ENCODE data around the gene LRMDA.

Gene LRMDA

DNA sequence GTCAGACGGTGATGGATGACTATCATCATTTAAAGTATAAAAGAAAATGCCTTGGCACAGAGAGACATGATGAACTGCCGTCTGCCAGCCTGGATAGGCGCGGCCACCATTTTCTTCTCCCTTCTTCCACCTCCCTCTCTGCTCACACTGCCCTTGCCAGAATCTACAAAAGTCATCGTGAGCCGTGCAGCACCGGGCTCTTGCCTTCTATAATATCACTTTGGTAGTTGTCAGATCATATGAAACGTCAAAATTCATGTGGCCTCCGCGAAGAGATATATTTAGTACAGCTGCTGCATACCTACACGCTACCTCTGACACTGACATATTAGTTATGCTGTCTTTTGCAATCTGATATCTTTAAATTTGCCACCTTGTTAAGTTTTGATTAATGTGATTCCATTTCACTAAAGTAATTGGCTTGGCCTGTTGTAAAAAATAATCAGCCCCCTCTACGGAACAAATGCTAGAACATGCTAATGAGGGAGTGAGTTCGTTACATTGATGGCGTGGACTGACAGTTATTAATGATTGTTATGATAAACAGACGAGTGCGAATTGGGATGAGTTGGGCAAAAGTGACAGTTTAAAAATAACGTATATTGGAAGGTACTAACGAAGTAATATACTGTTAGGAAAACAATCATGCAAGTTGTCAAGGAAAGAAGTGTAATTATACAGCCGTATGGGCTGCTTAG, 214.9 kb downstream of the LRMDA start:
- Histone ChIP-seq H3K4me3 (ENCODE audit: low read depth, low read length) (no peak overlapping the region), H3K36me3 (no peaks in the 10 kb centered on the region), H3K9me3 (ENCODE audit: severe bottlenecking) (peaks cover 2% of the 10 kb centered on the region), H3K27ac (no peak overlapping the region), H3K27me3 (ENCODE audit: insufficient read depth, low read depth, severe bottlenecking) (no peaks in the 10 kb centered on the region)
- DNase-seq, result no peak
- TF ChIP-seq, protein P1, sequence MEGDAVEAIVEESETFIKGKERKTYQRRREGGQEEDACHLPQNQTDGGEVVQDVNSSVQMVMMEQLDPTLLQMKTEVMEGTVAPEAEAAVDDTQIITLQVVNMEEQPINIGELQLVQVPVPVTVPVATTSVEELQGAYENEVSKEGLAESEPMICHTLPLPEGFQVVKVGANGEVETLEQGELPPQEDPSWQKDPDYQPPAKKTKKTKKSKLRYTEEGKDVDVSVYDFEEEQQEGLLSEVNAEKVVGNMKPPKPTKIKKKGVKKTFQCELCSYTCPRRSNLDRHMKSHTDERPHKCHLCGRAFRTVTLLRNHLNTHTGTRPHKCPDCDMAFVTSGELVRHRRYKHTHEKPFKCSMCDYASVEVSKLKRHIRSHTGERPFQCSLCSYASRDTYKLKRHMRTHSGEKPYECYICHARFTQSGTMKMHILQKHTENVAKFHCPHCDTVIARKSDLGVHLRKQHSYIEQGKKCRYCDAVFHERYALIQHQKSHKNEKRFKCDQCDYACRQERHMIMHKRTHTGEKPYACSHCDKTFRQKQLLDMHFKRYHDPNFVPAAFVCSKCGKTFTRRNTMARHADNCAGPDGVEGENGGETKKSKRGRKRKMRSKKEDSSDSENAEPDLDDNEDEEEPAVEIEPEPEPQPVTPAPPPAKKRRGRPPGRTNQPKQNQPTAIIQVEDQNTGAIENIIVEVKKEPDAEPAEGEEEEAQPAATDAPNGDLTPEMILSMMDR (IDR thresholded peaks at IDR 0.05; ENCODE audit: low read depth, low read length), result no peak

DNA sequence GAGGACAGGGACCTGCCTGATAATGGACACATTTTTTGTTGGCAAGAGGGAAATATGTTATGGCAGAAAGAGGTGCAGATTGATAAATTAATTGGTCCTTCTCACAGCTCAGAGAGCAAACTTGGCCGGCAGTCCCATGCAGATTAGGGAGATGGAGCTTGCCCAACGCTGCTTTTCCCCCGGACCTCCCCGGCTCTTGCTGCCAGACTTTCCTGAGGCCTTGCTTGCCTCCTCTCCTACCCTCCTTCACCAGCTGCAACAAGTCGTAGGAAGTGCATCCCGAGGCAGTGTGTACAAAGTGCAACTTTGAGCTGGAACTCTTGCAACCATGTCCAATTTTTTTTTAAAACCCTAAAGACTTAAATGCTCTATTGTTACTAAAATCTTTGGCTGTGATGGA, 215.5 kb downstream of the LRMDA start:
- DNase-seq, result no peak
- Histone ChIP-seq H3K9me3 (ENCODE audit: severe bottlenecking) (peaks cover 2% of the 10 kb centered on the region), H3K4me3 (ENCODE audit: low read depth, low read length) (no peak overlapping the region), H3K27ac (no peak overlapping the region), H3K36me3 (no peaks in the 10 kb centered on the region), H3K27me3 (ENCODE audit: insufficient read depth, low read depth, severe bottlenecking) (no peaks in the 10 kb centered on the region)
- TF ChIP-seq, protein P1 (IDR thresholded peaks at IDR 0.05; ENCODE audit: low read depth, low read length), result no peak

DNA sequence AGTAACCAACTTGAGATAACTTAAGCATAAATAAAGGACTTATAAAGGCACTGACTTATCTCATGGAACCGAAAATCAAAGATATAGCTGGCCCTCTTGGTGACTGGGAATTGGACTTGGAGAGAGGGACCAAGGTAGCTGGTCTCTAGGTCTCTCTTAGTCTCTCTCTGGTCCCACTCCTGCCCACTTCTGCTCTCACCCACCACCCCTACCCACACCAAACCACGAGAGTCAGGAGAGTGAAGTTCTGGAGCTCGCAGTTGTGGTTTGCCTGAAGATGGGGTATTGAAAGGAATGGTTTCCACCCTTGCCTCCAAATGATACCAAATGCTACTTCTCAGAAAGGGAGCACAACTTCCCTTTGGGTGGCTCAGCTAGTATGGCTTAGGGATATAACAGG, 216.3 kb downstream of the LRMDA start:
- Histone ChIP-seq H3K9me3 (ENCODE audit: severe bottlenecking) (peaks cover 2% of the 10 kb centered on the region), H3K27me3 (ENCODE audit: insufficient read depth, low read depth, severe bottlenecking) (no peaks in the 10 kb centered on the region), H3K4me3 (ENCODE audit: low read depth, low read length) (no peak overlapping the region), H3K27ac (no peak overlapping the region), H3K36me3 (no peaks in the 10 kb centered on the region)
- TF ChIP-seq, protein P1 (IDR thresholded peaks at IDR 0.05; ENCODE audit: low read depth, low read length), result no peak
- DNase-seq, result no peak

DNA sequence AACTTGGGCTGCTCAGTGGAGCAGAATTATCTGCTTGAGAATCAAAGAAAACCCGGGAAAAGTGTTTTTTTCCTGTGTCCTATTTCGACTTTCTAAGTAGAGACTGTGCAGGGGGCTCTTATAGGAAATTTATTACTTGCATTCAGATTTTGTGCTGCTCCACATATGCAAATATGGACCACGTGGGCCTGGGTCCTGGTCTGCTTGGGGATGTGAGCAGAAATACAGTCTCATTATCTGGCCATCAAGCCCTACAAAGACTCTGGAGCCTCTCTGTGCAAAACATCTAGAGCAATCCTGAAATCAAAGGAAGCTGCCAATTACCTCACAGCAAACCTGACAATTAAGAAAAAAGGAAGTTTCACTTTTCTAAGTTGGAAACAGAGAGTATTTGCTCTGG, 216.9 kb downstream of the LRMDA start:
- DNase-seq, result no peak
- TF ChIP-seq, protein P1 (IDR thresholded peaks at IDR 0.05; ENCODE audit: low read depth, low read length), result no peak
- Histone ChIP-seq H3K9me3 (ENCODE audit: severe bottlenecking) (peaks cover 2% of the 10 kb centered on the region), H3K27ac (no peak overlapping the region), H3K27me3 (ENCODE audit: insufficient read depth, low read depth, severe bottlenecking) (no peaks in the 10 kb centered on the region), H3K36me3 (no peaks in the 10 kb centered on the region), H3K4me3 (ENCODE audit: low read depth, low read length) (no peak overlapping the region)

DNA sequence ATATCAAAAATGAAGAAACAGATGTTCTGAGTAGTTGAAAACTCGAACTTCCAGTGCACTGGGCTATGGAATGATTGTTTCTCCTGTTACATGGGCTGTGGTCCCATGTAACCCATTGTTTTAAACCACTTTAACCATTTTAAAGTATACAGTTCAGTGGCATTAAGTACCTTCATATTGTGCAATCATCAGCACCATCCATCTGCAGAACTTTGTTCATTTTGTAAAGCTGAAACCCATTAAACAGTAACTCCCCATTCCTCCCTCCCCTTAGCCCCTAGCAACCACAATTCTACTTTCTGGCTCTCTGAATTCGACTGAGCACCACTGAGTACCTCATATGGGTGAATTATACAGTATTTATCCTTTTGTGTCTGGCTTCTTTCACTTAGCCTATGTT, 217.4 kb downstream of the LRMDA start:
- Histone ChIP-seq H3K4me3 (ENCODE audit: low read depth, low read length) (no peak overlapping the region), H3K27ac (no peak overlapping the region), H3K36me3 (no peaks in the 10 kb centered on the region), H3K27me3 (ENCODE audit: insufficient read depth, low read depth, severe bottlenecking) (no peaks in the 10 kb centered on the region), H3K9me3 (ENCODE audit: severe bottlenecking) (peaks cover 2% of the 10 kb centered on the region)
- DNase-seq, result no peak
- TF ChIP-seq, protein P1 (IDR thresholded peaks at IDR 0.05; ENCODE audit: low read depth, low read length), result no peak

DNA sequence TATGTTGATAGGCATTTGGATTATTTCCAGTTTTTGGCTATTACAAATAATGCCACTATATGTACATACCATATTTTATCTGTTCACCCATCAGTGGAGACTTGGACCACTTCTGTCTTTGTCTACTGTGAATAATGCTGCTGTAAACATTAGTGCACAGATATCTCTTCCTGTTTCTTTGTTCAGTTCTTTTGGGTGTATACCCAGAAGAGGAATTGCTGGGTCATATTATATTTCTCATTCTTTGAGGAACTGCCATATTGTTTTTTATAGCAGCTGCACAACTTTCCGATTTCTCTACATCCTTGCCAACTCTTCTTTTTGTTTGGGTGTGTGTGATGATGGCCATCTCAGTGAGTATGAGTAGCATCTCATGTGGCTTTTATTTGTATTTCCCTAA, 218.0 kb downstream of the LRMDA start:
- no peak overlapping the region for H3K27ac ChIP-seq
- no peaks in the 10 kb centered on the region for H3K27me3 ChIP-seq (ENCODE audit: insufficient read depth, low read depth, severe bottlenecking)
- no peaks in the 10 kb centered on the region for H3K36me3 ChIP-seq
- H3K9me3 ChIP-seq (ENCODE audit: severe bottlenecking), result peaks cover 2% of the 10 kb centered on the region
- TF ChIP-seq, protein P1 (IDR thresholded peaks at IDR 0.05; ENCODE audit: low read depth, low read length), result no peak
- no peak overlapping the region for H3K4me3 ChIP-seq (ENCODE audit: low read depth, low read length)
- DNase-seq, result no peak

Measured in WERI-Rb-1 (cell line).